NCI-H146 treated with DMSO at 0.1 percent for 48 hours (cell line): ENCODE data around the gene ZMYM4.

Experiments
- DNase-seq: peaks from one replicate; lab custom pipeline; 2025; ENCODE audit not compliant: unreplicated experiment; lab: John Stamatoyannopoulos, UW

Gene ZMYM4

DNA sequence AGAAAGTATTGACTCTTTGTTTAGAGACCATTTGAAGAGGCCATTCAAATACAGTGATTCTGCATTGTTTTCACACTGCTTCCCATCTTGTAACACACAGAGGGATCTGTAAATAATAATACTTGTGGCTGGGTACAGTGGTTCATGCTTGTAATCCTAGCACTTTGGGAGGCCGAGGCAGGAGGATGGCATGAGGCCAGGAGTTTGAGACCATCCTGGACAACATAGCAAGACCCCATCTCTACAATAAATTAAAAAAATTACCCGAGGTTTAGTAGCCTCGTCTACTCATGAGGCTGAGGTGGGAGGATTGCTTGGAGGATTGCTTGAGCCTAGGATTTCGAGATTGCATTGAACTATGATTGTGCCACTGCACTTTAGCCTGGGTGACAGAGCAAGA, 5.7 kb downstream of the ZMYM4 start:
- no peak for DNase-seq

DNA sequence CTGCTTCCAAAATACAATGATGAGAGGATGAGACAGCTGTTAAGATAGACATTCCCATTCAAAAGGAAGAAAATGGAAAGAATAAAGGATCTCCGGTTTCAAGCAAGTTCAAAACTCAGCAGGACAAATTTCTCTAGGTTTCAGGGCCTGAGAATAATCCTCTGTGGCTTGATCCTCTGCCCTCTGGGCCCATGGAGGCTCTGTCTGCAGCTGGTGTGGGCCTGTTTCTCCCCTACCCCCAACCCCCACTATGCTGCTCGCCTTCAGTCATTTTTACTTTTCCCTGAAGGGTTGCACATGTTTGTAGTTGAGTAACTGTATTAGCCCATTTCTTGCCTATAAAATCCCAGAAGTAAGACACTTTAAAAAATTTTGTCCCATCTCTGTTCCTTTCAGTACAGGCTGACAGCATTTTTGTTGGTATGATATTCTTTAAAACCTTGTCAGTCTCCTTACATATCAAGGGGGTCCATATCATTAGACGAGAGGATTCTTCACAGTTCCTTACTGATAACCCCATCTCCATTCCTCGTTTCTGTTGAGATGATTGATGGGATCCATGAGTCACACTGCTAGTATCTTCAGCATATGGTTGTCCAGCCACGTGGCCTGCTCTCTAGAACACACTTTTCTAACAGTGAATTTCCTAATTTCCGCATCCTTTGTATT, 10.5 kb downstream of the ZMYM4 start:
- DNase-seq = no peak

GRCh38 chr1:35279555-35279904, 11.0 kb downstream of the ZMYM4 start:
- DNase-seq = no peak

DNA sequence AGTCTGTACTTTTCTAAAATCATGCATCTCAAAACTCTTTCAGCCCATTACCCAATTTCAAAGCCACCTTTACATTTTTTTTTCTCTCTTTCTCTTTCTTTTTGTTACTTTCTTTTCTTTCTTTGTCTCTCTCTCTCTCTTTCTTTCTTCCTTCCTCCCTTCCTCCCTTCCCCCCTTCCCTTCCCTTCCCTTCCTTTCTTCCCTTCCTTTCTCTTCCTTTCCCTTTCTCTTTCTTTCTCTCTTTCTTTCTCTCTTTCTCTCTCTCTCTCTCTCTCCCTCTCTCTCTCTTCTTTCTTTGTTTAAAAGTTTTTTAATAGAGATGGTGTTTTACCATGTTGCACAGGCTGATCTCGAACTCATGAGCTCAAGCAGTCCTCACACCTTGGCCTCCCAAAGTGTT, 11.5 kb downstream of the ZMYM4 start:
- DNase-seq = no peak

- DNase-seq = no peak
Measured at GRCh38 chr1:35281565-35281964, 13.1 kb downstream of the ZMYM4 start.

- DNase-seq = no peak
Measured at GRCh38 chr1:35282172-35282571, 13.7 kb downstream of the ZMYM4 start.

DNA sequence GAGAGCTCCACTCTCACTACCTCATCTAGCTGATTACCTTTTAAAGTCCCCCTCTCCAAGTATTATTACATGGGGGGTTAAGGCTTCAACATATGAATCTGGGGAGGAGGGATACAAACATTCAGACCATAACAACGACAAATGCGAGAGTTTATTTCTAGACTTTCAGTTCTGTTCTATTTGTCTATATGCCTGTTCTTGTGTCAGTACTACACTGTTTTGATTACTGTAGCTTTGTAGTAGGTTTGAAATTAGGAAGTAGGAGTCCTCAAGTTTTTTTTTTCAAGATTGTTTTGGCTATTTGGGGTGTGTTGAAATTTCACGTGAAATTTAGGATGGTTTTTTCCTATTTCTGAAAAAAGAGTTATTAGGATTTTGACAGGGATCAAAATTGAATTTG, 16.3 kb downstream of the ZMYM4 start:
- no peak for DNase-seq

- no peak for DNase-seq
Measured at GRCh38 chr1:35285771-35286606, 17.5 kb downstream of the ZMYM4 start.

GRCh38 chr1:35287807-35288640, 19.5 kb downstream of the ZMYM4 start:
- no peak for DNase-seq

- DNase-seq = no peak
Measured at GRCh38 chr1:35288761-35289160, 20.3 kb downstream of the ZMYM4 start.

GRCh38 chr1:35290452-35290851, 21.9 kb downstream of the ZMYM4 start:
- DNase-seq = no peak

DNA sequence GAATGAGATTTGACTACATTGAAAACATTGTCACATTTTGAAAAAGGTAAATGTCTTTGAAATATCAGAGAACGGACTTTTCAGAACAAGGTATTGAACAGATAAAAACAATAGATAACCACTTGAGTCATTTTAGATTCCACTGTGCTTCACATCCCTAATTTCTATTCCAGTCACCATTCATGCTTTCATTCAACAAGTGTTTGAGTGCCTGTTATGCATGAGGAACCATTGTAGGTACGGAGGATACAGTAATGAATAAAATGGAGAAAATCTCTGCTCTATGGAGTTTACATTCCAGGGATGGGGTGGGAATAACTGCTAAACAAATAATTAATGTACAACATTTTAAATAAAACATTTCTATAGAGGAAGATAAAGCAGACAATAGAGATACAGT, 26.3 kb downstream of the ZMYM4 start:
- no peak for DNase-seq

GRCh38 chr1:35297886-35298285, 29.4 kb downstream of the ZMYM4 start:
- DNase-seq = no peak

DNA sequence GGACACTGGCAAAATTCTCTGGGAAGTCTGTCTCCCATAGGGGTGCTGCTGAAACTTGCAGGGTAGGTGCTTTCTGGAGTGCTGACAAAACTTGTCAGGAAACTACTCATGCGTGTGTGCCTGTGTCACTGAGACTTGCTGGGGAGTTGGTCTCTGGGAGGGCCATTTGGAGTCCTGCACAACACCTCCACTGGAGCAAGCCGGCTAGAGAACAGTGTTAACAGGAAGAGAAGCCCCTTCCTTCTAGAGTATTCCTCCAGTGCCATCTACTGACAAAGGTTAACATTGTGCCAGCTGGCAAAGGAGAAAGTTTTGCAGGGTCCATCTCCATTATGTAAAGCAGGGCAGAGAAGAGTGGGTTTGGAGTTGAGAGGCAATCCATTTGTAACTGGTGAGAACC, 30.0 kb downstream of the ZMYM4 start:
- no peak for DNase-seq

- no peak for DNase-seq
Measured at GRCh38 chr1:35300376-35300775, 31.9 kb downstream of the ZMYM4 start.

GRCh38 chr1:35301674-35302392, 33.3 kb downstream of the ZMYM4 start:
- no peak for DNase-seq

- no peak for DNase-seq
Measured at GRCh38 chr1:35305383-35305782, 36.9 kb downstream of the ZMYM4 start.

DNA sequence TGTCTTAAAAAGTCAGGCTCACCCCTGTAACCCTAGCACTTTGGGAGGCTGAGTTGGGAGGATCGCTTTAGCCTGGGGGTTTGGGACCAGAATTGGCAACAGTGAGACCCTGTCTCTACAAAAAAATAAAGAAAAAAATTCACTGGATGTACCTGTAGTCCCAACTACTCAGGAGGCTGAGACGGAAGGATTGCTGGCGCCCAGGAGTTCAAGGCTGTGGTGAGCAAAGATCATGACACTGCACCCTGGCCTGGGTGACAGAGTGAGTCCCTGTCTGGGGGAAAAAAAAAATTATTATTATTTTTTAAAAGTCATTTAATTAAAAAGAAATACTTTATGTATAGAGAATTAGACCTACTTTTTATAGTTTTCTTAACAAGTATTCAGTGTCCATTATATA, 47.1 kb downstream of the ZMYM4 start:
- no peak for DNase-seq

GRCh38 chr1:35316264-35316663, 47.8 kb downstream of the ZMYM4 start:
- no peak for DNase-seq

- DNase-seq = no peak
Measured at GRCh38 chr1:35319988-35320713, 51.6 kb downstream of the ZMYM4 start.

DNA sequence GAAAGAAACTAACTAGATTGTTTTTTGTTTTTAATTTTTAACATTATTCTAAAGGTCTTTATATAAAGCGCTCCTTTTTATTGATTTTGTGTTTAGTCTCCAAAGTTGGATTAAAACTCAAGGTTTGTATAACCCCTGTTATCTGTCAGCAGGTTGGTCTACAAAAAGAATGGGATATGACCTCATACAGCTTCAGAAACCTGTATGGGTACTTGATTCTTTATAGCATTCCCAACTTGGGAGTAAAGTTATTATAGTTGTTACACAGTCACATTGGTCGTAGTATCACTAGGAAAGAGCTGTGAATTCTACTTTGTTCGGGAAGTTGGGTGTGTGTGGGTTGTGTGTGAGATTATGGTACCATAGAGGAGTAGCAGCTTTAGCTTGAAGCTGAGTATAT, 52.4 kb downstream of the ZMYM4 start:
- DNase-seq = no peak
